GM04503 (cell line): ENCODE results near the gene DBP.
"Not testable (repeated sequence)": the region's sequence is repeated elsewhere in the genome, so short reads cannot be mapped to it uniquely, and the experiment has no call there.

Experiments
- DNase-seq: peaks from one replicate; pipeline ENCODE4 v3.0.0-alpha.2; 2012; ENCODE audit warnings: low read depth

Gene DBP

DNA sequence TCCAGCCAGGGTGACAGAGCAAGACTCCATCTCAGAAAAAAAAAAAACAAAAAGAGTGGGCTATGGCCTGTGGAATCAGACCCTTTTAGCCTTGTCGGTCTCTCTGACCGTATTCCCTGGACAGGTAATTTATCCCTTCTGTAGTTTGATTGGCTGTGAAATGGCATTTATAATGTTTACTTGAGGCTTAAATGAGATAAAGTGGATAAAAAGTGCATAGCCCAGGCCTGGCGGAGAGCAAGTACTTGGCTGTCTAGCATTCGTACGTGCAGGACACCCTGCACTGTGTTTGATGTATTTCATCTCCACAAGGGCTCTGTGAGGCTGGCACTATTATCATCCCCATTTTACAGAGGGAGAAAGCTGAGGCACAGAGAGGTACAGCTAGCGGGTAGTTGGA lies 28.6 kb upstream of the DBP start:
- DNase-seq: no peak

DNA sequence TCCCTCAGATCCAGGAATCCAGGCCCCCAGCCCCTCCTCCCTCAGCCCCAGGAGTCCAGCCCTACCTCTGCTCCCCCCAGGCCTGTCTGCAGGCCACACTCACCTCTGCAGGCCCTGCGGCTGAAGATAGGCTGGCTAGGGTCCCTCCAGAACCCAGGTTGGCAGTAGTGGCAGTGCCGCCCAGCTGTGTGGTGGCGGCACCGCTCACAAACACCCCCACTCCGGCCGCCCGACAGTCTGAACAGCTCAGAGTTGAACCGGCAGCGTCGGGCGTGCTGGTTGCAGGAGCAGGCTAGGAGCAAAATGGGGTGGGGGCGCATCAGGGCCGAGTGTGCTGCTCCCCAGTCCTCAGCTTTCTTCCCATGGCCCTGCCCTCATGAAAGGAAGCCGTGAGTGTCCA lies 27.3 kb upstream of the DBP start:
- DNase-seq: no peak

DNA sequence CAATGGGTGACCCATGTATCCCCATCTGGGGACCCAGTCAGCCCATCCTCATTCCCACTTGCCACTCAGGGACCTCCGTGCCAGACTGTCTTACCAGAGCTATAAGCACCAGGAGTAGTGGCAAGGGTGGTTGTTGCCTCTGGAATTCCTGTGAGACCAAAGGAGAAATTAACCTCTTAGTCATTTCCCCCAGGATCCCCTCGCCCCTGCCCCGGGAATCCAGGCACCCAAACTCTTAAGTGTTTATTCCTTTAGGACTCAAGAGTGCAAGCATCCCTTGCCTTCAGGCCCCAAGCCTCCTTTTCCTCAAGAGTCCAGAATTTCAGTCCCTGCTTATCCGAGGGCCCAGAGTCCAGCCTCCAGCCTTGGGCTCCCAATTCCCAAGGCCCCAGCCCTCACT lies 26.5 kb upstream of the DBP start:
- DNase-seq: no peak

DNA sequence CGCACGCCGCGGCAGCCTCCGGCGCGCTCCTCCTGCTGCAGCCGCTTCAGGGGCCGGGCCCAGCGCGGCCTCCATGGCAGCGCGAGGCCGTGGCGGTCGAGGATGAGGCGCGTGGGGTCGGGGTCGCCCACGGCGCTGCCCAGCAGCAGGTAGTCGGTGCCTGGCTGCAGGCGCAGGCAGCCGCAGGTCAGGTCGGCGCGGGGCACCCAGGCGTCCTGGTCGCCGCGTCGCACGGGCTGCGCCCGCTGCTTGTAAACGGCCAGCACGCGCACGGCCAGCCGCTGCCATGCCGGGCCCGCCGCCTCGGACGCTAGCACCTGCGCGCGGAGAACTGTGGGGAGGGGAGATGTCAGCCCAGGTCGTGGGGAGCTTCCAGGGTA lies 24.5 kb upstream of the DBP start:
- DNase-seq: no peak

DNA sequence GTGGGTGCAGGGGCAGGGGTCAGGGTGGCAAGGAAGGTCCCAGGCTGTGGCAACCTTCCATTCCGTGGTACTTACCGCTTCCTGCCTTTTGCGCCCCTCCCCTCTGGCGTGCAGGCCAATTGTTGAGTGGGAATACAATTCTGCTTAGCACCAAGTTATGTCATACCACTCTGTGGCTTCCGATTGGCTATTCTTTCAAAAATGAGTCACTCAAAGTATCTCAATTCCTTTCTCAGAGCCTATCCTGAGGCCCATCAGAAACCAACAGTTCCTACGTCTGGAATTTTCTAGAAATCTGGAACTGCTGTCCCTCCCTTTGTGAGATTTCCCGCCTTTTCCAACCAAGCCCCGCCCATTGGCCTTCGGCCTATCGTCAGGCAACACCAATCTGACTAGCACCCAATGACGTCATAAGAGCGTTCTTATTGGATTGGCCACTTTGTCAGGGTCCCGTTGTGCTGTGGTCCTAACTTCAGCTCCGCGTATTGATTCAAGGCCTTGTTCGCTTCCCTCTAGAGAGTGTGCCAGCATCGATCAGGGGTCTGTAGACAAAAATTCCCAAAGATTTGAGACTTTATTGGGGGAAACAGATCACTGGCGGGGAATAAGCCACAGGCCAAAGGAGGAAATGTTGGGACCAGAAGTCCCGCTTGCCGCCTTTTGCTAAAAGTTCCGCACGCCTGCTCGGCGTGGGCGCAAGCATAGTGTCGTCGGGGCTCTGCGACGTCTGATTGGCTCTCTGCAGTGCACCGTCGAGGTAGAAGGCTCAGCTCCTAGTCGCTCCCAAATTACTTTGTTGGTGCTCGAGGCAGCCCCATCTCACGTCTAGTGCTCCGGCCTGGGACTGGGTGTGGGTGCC lies 23.9 kb upstream of the DBP start:
- DNase-seq: peak; percentile 61

DNA sequence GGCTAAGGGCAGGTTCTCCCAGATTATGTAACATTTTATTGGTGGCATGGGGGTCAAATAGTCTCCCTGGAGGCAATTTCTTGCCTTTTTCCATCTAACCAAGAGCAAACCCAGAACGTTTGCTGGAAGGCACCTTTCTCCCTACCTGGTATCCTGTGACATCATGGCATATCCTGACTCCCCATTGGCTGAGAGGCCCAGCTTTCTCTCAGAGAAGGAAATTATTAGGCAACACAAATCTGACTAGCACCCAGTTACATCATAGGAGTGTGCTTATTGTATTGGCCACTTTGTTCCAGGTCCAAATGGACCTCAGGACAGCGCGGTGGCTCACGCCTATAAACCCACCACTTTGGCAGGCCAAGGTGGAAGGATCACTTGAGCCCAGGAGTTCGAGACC lies 22.6 kb upstream of the DBP start:
- no peak for DNase-seq

DNA sequence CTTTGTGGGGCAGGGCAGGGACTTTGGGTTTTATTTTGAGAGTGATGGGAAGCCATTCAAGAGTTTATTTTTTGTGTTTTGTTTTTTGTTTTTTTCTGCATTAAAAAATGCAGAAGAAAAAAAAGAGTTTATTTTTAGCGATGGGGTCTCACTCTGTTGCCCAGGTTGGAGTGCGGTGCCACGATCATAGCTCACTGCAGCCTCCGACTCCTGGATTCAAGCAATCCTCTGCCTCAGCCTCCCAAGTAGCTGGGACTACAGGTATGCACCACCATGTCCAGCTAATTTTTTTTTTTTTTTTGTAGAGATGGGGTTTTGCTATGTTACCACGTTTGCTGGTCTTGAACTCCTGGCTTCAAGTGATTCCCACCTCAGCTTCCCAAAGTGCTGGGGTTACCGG lies 21.3 kb upstream of the DBP start:
- no peak for DNase-seq

DNA sequence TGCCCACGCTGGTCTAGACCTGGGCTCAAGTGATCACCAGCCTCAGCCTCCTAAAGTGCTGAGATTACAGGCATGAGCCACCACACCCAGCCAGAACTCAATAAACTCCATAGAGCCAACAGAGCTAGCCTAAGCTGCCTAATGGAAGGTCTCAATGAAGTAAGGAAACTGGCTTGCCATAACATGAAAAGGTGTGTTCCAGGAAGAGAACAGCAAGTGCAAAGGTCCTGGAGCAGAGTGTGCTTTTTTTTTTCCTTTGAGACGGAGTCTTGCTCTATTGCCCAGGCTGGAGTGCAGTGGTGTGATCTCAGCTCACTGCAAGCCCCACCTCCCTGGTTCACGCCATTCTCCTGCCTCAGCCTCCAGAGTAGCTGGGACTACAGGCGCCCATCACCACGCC lies 20.6 kb upstream of the DBP start:
- DNase-seq: not testable (repeated sequence)

DNA sequence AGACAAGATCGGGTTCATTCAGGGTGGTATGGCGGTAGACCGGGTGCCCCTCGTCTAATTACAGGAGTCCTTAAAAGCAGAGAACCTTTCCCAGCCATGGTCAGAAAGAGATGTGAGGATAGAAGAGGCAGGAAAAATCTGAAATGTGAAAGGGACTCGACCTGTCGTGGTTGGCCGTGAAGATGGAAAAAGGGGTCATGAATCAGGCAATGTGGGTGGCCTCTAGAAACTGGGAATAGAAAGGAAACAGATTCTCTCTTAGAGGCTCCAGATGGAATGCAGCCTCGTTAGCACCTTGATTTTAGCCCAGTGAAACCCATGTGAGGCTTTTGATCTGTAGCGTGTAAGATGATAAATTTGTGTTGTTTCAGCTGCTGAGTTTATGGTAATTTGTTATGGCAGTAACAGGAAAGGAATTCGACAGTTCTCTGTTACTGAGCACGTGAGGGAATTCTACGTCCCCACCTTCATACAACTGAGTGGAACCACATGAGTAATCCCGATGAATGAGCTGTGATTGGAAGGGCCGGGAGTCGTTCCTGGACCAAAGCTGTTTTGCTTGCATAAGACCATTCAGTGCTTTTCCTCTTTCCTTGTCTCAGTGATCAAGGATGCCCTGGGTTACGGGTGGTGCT lies 19.8 kb upstream of the DBP start:
- peak; percentile 93 for DNase-seq

DNA sequence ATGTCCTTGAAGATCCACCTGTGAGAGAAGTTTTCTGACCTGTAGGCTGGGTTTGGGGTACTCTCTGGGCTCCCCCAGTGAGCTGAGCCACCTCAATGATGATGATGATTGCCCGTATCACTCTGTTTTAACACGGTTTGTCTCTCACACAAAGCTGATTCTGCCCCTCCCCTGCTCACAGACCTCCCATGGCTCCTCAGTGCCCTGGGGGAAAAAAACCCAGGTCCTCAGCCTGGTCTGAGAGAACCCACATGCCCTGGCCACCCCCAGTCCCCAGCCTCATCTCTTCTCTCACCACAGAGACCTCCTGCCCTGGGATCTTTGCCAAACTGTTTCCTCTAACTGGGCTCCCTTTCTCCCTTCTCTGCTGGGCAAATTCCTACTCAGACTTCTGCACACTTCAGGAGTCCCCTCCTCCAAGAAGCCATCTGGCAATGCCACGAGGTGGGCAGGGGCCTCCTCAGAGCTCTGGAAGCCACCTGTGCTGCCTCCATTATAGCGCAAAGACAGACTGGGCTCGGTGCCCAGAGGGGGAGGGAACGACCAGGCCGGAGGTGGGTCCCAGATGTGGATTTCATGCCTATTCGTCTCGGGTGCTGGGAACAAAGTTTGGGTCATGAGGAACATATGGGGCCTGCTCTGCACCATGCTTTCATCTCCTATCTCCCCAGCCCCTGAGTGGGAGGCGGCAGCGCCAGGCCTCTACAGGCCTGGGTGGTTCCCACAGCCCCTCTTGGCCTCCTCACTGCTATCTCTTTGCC lies 17.3 kb upstream of the DBP start:
- no peak for DNase-seq

DNA sequence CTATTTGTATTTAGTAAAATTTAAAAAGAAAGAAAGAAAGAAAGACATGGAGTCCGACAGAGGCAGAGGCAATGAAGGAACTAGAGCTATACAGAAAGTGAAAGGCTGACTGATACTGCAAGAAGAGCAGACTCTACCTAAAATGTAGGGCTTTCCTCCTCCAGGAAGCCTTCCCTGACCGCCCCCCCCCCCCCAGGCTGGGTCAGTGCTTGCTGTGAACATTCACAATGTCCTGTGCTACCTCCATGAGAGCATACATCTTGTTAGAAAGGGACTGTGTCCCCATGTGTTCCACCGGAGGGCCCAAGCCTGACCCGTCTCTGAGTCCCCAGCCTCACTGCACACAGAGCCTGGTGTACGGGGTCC lies 14.5 kb upstream of the DBP start:
- DNase-seq: no peak

DNA sequence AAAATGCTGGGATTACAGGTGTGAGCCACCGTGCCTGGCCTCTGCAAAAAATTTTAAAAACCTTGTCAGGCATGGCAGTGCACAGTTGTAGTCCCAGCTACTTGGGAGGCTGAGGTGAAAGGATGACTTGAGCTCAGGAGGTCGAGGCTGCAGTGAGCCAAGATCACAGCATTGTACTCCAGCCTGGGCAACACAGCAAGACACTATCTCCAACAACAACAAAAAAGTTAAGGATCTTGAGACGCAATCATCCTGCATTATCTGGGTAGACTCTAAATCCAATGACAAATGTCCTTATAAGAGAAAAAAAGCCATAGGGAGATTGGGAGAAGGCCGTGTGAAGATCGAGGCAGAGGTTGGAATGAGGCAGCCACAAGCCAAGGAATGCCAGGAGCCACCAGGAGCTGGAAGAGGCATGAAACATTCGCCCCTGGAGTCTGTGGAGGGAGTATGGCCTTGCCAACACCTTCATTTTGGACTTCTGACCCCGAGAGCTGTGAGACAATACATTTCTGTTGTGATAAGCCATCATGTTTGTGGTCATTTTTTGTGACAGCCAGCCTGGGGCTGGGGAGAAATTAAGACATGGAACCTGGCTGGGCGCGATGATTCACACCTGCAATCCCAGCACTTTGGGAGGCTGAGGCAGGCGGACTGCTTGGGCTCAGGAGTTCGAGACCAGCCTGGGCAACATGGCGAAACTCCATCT lies 13.9 kb upstream of the DBP start:
- DNase-seq: no peak

DNA sequence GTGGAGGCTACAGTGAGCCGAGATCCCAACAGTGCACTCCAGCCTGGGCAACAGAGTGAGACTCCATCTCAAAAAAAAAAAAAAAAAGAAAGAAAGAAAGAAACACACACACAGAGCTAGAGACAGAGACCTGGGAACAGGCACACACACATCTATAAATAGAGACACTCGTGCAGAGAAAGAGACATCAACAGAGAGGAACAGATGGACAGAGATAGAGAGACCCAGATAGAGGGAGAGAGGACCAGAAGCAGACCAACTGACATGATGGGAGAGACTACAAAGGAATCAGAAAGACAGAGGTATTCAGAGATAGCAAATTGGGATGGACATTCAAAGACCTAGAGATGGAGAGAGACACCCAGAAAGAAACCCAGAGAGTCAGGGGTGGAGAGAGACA lies 11.0 kb upstream of the DBP start:
- no peak for DNase-seq

DNA sequence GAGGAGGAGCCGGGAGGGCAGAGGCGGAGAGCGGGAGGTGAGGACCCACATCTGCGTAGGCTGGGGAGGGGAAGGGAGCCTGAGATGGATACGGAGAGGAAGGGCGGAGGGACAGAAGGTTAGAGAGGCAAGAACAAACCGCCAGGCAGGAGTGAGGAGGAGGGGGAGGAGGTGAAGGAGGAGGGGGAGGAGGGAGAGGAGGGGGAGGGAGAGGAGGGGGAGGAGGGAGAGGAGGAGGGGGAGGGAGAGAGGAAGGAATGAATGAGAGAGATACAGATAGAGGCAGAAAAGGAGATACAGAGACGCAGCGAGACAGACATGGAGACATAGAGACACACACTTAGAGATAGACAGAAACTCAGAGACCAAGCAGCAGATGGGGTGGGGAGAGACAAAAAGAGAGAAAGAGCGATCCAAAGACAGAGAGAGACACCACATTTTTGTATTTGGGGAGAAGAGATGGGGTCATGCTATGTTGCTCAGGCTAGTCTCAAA lies 9.6 kb upstream of the DBP start:
- DNase-seq: no peak

DNA sequence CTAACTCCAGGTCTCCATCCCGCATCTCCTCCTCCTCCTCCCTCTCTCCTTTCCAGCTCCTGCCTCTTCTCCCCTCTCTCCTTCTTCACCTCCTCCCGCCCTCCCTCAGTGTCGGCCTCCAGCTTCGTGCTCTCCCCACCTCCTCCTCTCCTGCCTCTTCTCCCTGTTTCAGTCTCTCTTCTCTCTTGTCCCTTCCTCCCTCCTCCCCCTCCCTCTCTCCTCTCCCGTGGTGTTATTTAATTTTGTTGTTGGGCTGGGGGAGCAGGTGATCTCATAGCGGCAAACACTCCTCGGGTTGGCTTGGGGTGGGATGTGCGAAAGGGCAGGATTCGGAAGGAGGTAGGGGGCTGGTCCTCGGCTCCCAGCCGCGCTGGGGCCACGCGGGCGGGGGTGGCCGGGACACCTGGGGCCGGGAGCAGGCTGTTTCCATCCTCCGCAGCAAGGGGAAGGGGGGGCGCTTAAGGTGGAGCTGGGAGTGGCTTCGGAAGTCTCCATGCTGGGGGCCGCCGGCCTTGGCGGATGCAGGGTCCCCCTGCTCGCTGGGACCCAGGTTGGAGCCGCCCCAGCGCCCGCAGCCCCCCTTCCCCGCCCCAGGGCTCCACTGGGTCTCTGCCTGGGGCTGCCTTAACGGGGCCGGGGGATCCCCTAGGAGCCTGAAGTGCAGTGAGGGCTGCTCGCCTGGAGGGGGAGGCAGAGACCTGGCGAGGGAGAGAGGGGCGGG lies 9.0 kb upstream of the DBP start, which contains the start of gene CA11:
CA11 (minus strand) TSS at position 187 of the 721 bp plus-strand sequence. CDS start 555 bp downstream, outside the sequence.
- no peak for DNase-seq

DNA sequence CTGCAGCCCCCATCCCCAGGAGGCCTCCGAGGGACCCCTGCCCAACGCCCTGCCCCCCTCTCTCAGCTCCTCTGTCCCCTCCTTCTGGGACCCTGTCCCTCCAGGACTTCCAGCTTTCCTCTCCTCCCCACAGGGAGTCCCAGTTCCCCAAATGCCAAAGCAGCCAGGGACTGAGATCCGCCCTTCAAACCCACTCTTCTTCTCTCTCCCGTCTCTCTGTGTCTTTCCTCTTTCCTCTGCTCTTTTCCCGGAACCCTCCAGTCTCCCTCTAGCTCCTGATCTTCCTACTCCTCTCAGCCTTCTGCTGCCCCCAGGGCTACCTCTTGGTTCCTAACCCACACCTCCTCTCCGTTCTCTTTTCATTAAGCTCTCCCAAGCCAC lies 8.4 kb upstream of the DBP start:
- no peak for DNase-seq

DNA sequence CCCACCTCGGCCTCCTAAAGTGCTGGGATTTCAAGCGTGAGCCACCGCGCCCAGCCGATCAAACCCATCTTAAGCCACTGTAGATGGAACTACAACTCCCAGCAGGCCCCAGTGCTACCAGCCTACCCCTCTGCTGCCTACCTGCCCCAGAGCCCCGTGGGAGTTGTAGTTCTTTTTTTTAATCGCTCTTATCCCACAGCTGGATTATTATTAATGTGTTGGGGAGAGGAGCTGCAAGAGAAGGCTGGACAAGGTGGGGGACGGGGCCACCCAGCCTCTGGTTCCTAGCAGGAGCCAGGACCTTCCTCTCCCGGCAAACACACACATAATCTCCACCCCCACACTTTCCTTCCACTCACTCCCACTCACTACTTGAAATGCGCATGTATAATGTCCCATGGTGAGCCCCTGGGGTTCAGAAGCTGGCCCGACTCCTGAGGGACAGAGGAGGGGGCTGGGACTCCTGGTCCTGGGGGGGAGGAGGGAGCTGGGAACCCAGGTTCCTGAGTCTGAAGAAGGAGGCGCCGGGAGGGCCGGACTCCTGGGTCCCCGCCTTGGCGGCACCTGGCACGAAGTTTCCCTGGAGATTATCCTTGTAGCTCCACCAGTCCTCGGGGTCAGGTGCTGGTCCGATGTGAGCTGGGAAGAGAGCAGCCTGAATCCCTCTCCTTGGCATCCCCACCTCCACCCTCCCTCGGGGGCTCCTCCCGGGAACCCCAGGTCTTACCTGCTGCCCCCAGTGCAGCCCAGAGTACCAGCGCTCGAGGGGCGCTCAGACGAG lies 7.8 kb upstream of the DBP start:
- no peak for DNase-seq

DNA sequence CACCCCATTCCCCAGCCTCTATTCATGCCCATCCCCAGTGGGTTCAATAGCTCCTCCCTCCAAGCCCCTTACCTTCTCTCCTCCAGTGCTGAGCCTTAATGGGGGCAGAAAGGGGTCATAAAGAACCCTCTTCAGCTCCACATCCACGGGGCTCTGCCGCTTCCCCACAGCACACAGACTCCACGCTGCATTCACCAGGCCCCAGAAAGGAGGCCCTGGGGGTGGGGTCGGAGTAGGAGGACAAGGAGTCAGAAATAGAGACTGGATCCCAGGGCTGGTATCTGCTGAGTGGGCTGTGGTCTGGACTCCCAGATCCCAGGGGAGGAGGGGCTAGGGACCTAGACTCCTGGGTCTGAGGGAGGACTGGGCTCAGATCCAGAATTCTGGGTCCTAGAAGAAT lies 7.2 kb upstream of the DBP start:
- no peak for DNase-seq

DNA sequence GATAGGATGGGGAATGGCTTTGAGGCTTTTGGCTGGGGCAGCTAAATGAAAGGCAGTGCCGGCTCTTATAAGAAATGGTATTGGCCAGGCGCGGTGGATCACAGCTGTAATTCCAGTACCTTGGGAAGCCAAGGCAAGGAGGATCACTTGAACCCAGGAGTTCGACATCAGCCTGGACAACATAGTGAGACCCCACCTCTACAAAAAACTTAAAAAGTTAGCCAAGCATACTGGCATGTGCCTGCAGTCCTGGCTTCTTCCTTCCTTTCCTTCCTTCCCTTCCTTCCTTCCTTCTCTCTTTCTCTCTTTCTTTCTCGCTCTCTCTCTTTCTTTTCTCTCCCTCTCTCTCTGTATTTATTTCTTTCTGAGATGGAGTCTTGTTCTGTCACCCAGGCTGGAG lies 5.7 kb upstream of the DBP start:
- DNase-seq: no peak

DNA sequence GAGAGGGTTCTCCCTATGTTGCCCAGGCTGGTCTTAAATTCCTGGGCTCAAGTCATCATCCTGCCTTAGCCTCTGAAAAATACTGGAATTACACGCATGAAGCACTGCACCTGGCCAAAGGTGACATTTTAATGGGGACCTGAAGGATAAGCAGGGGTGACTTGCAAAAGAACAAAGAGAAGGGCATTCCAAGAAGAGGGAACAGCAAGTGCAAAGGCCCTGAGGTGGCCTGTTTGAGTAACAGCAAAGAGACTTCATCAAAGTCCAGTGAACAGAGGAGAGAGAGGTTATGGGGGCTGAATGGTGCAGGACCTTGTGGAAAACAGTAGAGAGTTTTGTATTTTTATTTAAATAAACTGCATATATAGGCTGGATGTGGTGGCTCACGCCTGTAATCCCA lies 4.7 kb upstream of the DBP start:
- DNase-seq: no peak
